Fibroblast of the aortic adventitia (primary cell): ENCODE measurements around the gene DCPS. TPM values are rescaled to one million over a fixed set of nuclear protein-coding genes. Genes with fewer than 3 reads are reported as not detected.
"Not testable (repeated sequence)": the region's sequence is repeated elsewhere in the genome, so short reads cannot be mapped to it uniquely, and the experiment has no call there.

Source experiments
- DNase-seq: peaks from one replicate; pipeline ENCODE4 v3.0.0-alpha.2; 2010; ENCODE audit warnings: low read depth
- H3K4me3 ChIP-seq: 2 replicates; pipeline ENCODE4 v1.5.1; 2011; ENCODE audit warnings: low read depth, mild to moderate bottlenecking, control low read depth, low read length, moderate library complexity
- CTCF ChIP-seq: IDR thresholded peaks from 2 replicates; pipeline ENCODE4 v1.5.1; 2011; ENCODE audit warnings: mild to moderate bottlenecking, low read length, control low read depth, inconsistent platforms; ENCODE audit not compliant: insufficient read depth
- total RNA-seq: library from RNA; depleted of rRNA; stranded (reverse); fragments of >200 nt; gene quantifications from 2 replicates; pipeline ENCODE4 v1.2.3, GENCODE V29; 2012; ENCODE audit warnings: low replicate concordance

DCPS gene
- total RNA-seq, 1 donor = 11.4 TPM

- peak; percentile 85 for DNase-seq
- no peak overlapping the region for H3K4me3 ChIP-seq
- no peak for TF ChIP-seq CTCF
These were observed 74.9 kb downstream of the DCPS start for GRCh38 chr11:126378763-126379162.

GRCh38 chr11:126380909-126381308 is 77.0 kb downstream of the DCPS start:
- no peak overlapping the region for H3K4me3 ChIP-seq
- no peak for DNase-seq
- no peak for TF ChIP-seq CTCF

GRCh38 chr11:126381960-126382359 is 78.1 kb downstream of the DCPS start:
- not testable (repeated sequence) for H3K4me3 ChIP-seq, DNase-seq

GRCh38 chr11:126382641-126383040 is 78.8 kb downstream of the DCPS start:
- H3K4me3 ChIP-seq, DNase-seq: not testable (repeated sequence)

GRCh38 chr11:126383339-126384335 is 79.8 kb downstream of the DCPS start:
- H3K4me3 ChIP-seq = no peak overlapping the region
- no peak for DNase-seq
- no peak for TF ChIP-seq CTCF

GRCh38 chr11:126384449-126385070 is 80.7 kb downstream of the DCPS start:
- no peak for TF ChIP-seq CTCF
- no peak overlapping the region for H3K4me3 ChIP-seq
- DNase-seq = no peak

- no peak for TF ChIP-seq CTCF
- H3K4me3 ChIP-seq = no peak overlapping the region
- DNase-seq = no peak
These were observed 82.3 kb downstream of the DCPS start for GRCh38 chr11:126385991-126386728.

- not testable (repeated sequence) for H3K4me3 ChIP-seq, DNase-seq
These were observed 82.8 kb downstream of the DCPS start for GRCh38 chr11:126386729-126387071.
